Heart right ventricle (tissue), 16 donors: ENCODE measurements around the gene RMI1. TPM values are rescaled to one million over a fixed set of nuclear protein-coding genes. Genes with fewer than 3 reads are reported as not detected.
A peak's percentile ranks its signal among the peaks of the same experiment; 100 is the strongest.
"Not testable (repeated sequence)": the region's sequence is repeated elsewhere in the genome, so short reads cannot be mapped to it uniquely, and the experiment has no call there.

Source experiments
- ATAC-seq, 8 donors: fragments of 200-7000 bp; cut with Tn5 transposase; one replicate each; pipeline ENCODE4 v1.9.1; 2020; ENCODE audit warnings: mild to moderate bottlenecking in 8 of 8, moderate library complexity in 8 of 8, moderate number of reproducible peaks in 1 of 8
- DNase-seq, 2 donors: peaks; one replicate each; pipeline ENCODE4 v3.0.0-alpha.2; 2020
- H3K27ac ChIP-seq, 10 donors: fragments of 200-600 bp; sonication (generic) in 2 of 10; one replicate each; pipeline versions ENCODE4 v1.5.0 to v1.8.0; 2020 to 2022; ENCODE audit warnings: mild to moderate bottlenecking in 3 of 10
- H3K27me3 ChIP-seq, 7 donors: fragments of 200-600 bp; one replicate each; pipeline ENCODE4 v1.8.0; 2021 to 2022; ENCODE audit warnings: mild to moderate bottlenecking in 2 of 7
- H3K36me3 ChIP-seq, 9 donors: fragments of 200-600 bp; sonication (generic) in 1 of 9; one replicate each; pipeline versions ENCODE4 v1.5.0 to v1.8.0; 2020 to 2022; ENCODE audit warnings: mild to moderate bottlenecking in 2 of 9
- H3K4me1 ChIP-seq, 9 donors: fragments of 200-600 bp; sonication (generic) in 1 of 9; one replicate each; pipeline versions ENCODE4 v1.5.0 to v1.8.0; 2020 to 2022; ENCODE audit warnings: mild to moderate bottlenecking in 4 of 9
- H3K4me3 ChIP-seq, 10 donors: fragments of 200-600 bp; sonication (generic) in 2 of 10; one replicate each; pipeline versions ENCODE4 v1.5.0 to v1.8.0; 2020 to 2022; ENCODE audit warnings: mild to moderate bottlenecking in 7 of 10, moderate library complexity in 2 of 10
- H3K9me3 ChIP-seq, 11 donors: fragments of 200-600 bp in 10 of 11; sonication (generic) in 2 of 11; one replicate each; pipeline versions ENCODE4 v1.5.0 to v1.8.0; 2013 to 2022; ENCODE audit warnings: mild to moderate bottlenecking in 2 of 11, control low read depth in 1 of 11, moderate library complexity in 1 of 11
- CTCF ChIP-seq, 9 donors: fragments of 200-600 bp; sonication (generic) in 2 of 9; IDR thresholded peaks; one replicate each; pipeline versions ENCODE4 v1.5.0 to v1.8.0; 2021 to 2022; ENCODE audit warnings: antibody characterized with exemption in 9 of 9, mild to moderate bottlenecking in 5 of 9, moderate library complexity in 1 of 9
- WGBS, 2 donors: extraction: QIAGEN DNeasy Blood & Tissue Kit; methylation state at CpG; one replicate each; pipeline ENCODE4 v1.1.7; 2013; ENCODE audit warnings: inconsistent platforms in 1 of 2; 5-methylcytosine and 5-hydroxymethylcytosine counted together
- intact Hi-C, 10 donors: fragments of 100-400 bp; cut with DNase I; formaldehyde crosslinking; loops; one replicate each; pipeline versions ENCODE4 v1.11.1 to v1.14.2; 2022
- polyA plus RNA-seq, 2 donors: library from polyadenylated mRNA; stranded (reverse); fragments of 200-250 nt; gene quantifications; one replicate each; pipeline ENCODE4 v1.2.3, GENCODE V29; 2013
- total RNA-seq, 10 donors: library from RNA; stranded (reverse); fragmentation: NEBNext Ultra II Directional in 3 of 10; extraction: Animal tissue kit (Norgen Biotek cat#: 25700) in 3 of 10; gene quantifications; one replicate each; pipeline versions ENCODE4 v1.2.1 to v1.2.4, GENCODE V29; 2021 to 2023
- donor health status: Arrhythmogenic right ventricular cardiomyopathy.
- donor health status: ischemic (EF 13 %, LVEDD 7.1; RV severe dilation, severe dysfunction).
- donor health status: healthy with polysubstance abuse.
- donor health status: DM: no; HTN: yes; CAD: no.
- donor health status: DM: no; HTN: no; CAD: no.
- donor health status: ischemic (EF 25% LVEDD 6.9; RV normal size, moderate dysfunction).
- donor health status: ischemic (EF 25% LVEDD 5.7; RV mildly dilated, moderate dysfunction).
- donor health status: healthy.
- donor health status: DM: yes; HTN: yes; CAD: no.
- donor health status: Ischemic cardiomyopathy.
- donor health status: ischemic (EF 35%, LVEDD 5.7; RV mildly dilated, moderate dysfunction).
- donor health status: nonischemic (EF 11% LVEDD 7.7; RV severe dilation, severe dysfunction).
- donor health status: DM: yes; HTN: yes; CAD: no.
- donor health status: PGD.
- donor health status: ischemic (EF 29% LVEDD 5.4; RV normal size, mild dysfunction).
- donor health status: nonischemic (EF 23%, LVEDD 6.1; RV moderate dilation, normal function).

Gene RMI1
- total and polyA plus RNA-seq, 12 donors, result 2.4 to 9.7 (median 5.4) TPM

GRCh38 chr9:83937861-83938455, 42.6 kb upstream of the RMI1 start:
- no peak overlapping the region for H3K27ac ChIP-seq
- no peaks in the 10 kb centered on the region for H3K27me3 ChIP-seq
- intact Hi-C loops, result loop anchor here (1.0 to 10.0 kb wide), 11 partner anchors 234 to 379 kb away; no protein-coding TSS in a partner anchor
- peak; percentile 57 to 82 (median 71) for TF ChIP-seq CTCF (IDR thresholded peaks at IDR 0.05)
- peaks cover 0 to 35% (median 8%) of the 10 kb centered on the region in 9 donors for H3K4me1 ChIP-seq
- peak in 1 of 2 donors; percentile 13 for DNase-seq
- no peak overlapping the region for H3K4me3 ChIP-seq
- peak in 6 of 8 donors; percentile 42 to 64 (median 55) for ATAC-seq
- no peaks in the 10 kb centered on the region for H3K9me3 ChIP-seq
- 41 to 56% methylated on average over 1 of the region's 1 CpG for WGBS, 2 donors
- peaks cover 0 to 52% (median 28%) of the 10 kb centered on the region in 9 donors for H3K36me3 ChIP-seq

- Histone ChIP-seq H3K27ac (no peak overlapping the region), H3K9me3 (no peaks in the 10 kb centered on the region), H3K27me3 (no peaks in the 10 kb centered on the region), H3K4me3 (no peak overlapping the region), H3K4me1 (peaks cover 0 to 13% (median 0%) of the 10 kb centered on the region in 9 donors), H3K36me3 (peaks cover 0 to 80% (median 35%) of the 10 kb centered on the region in 9 donors)
- TF ChIP-seq CTCF (IDR thresholded peaks at IDR 0.05), result no peak
- ATAC-seq (no peak), DNase-seq (no peak)
- WGBS, 2 donors, result 83 to 88% methylated on average over 5 of the region's 5 CpGs
- intact Hi-C loops, result no loop called here
Observed at GRCh38 chr9:83940590-83941303, 39.9 kb upstream of the RMI1 start.

- H3K4me1 ChIP-seq, H3K9me3 ChIP-seq, H3K27ac ChIP-seq, ATAC-seq, H3K27me3 ChIP-seq, H3K4me3 ChIP-seq, DNase-seq, intact Hi-C loops: not testable (repeated sequence)
- WGBS, 2 donors, result 97 to 99% methylated on average over 21 to 30 of the region's 39 CpGs
- H3K36me3 ChIP-seq, result peaks cover 0 to 91% (median 21%) of the 10 kb centered on the region in 9 donors
Observed at GRCh38 chr9:83948096-83948495, 32.5 kb upstream of the RMI1 start.

GRCh38 chr9:83956086-83956435, 24.5 kb upstream of the RMI1 start:
- ATAC-seq, result peak; percentile 57 to 73 (median 68)
- DNase-seq, result peak; percentile 24 to 36
- Histone ChIP-seq H3K4me3 (peak overlapping the region; percentile 60 to 85 (median 80)), H3K27me3 (no peaks in the 10 kb centered on the region), H3K27ac (peak overlapping the region; percentile 28 to 92 (median 88)), H3K4me1 (peaks cover 4 to 23% (median 17%) of the 10 kb centered on the region in 9 donors), H3K9me3 (no peaks in the 10 kb centered on the region), H3K36me3 (peaks cover 0 to 40% (median 11%) of the 10 kb centered on the region in 9 donors)
- intact Hi-C loops, result loop anchor here in 5 of 10 donors (1.0 to 10.0 kb wide), 5 partner anchors 23 to 306 kb away; no protein-coding TSS in a partner anchor
- WGBS, 2 donors, result 8 to 10% methylated on average over 23 of the region's 23 CpGs
- no peak for TF ChIP-seq CTCF (IDR thresholded peaks at IDR 0.05)
